GM18873 (cell line): Measurements from ENCODE around the gene NR1H4.
"Not testable (repeated sequence)": the region's sequence is repeated elsewhere in the genome, so short reads cannot be mapped to it uniquely, and the experiment has no call there.

Source experiments
- ATAC-seq: cut with Tn5 transposase; IDR thresholded peaks from one replicate; pipeline ENCODE4 v1.9.1; 2021; ENCODE audit warnings: mild to moderate bottlenecking, moderate library complexity, moderate number of reproducible peaks; ENCODE audit not compliant: unreplicated experiment, low FRiP score

Gene NR1H4

DNA sequence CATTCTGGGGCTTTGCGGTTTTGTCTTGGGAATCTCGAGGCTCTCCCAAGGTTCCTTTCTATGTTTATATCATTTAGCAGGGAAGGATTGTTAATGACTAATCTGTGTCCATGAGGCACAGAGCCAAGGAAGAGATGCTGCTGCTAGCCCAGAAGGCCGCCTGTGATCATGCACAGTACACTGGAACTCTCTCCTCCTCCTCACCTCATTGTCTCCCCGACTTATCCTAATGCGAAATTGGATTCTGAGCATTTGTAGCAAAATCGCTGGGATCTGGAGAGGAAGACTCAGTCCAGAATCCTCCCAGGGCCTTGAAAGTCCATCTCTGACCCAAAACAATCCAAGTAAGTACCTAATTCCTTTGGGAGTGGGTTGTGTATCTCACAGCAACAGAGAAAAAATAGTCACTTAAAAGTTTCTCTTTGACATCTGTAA lies at the start of gene NR1H4:
Gene NR1H4, plus strand, starts transcription at position 151 of the 435 bp plus-strand sequence. CDS start 19,458 bp downstream, outside the sequence.
- ATAC-seq = no peak

DNA sequence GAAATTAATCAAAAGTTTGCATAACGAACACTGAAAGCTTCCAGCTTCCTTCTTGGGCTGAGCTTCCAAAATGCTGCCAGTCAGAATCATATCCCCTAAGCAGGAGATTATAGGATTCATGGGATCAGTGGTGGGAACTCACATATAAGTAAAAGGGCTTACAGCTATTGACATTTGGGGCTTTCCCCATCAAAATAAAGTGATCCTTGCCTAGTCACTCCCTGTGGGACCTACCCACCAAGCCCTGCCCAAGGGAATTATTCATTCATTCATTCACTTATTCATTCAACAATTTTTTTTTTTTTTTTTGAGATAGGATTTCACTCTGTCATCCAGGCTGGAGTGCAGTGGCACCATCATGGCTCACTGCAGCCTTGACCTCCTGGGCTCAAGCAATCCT lies 47.5 kb upstream of the NR1H4 start:
- ATAC-seq = no peak

DNA sequence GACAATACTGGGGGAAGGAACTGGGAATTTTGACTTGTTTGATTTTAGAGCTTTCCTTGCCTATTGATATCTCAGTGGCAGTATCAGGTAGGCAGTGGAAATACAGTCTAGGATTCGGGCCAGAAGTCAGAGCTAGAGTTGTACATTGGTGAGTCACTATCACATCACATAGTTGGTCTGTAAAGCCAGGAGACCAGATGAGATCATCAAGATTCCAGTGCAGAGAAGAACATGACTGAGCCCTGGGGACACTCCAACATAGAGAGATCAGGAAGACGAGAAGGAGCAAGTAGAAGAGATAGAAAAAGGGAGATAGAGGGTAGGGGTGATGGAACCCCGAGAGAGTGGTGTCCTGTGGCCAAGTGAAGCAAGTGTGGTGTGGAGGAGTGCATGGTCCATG lies 46.6 kb upstream of the NR1H4 start:
- ATAC-seq = no peak

DNA sequence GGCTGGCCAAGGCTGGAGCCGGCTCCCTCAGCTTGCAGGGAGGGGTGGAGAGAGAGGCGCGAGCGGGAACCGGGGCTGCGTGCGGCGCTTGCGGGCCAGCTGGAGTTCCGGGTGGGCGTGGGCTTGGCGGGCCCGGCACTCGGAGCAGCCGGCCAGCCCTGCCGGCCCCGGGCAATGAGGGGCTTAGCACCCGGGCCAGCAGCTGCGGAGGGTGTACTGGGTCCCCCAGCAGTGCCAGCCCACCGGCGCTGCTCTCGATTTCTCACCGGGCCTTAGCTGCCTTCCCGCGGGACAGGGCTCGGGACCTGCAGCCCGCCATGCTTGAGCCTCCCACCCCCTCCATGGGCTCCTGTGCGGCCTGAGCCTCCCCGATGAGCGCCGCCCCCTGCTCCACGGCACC lies 43.4 kb upstream of the NR1H4 start:
- not testable (repeated sequence) for ATAC-seq

DNA sequence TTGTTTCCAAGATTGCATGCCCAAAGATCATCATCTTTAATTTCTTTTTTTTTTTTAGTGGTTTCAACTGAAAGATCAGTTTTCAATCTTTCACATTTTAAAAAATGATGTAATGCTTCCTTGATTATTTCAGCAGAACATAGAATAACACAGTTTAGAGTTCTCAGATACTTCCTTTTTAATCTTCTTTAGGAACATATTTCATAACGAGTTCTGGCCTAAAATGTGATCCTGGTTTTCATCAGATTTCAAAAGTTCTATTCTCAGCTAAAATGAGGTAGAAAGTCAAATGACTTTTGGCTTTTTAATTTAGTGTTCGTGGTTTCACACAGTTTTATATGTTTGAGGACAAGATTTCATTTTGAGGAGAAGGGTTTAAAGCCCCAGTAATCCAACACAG lies 40.0 kb upstream of the NR1H4 start:
- ATAC-seq = no peak

DNA sequence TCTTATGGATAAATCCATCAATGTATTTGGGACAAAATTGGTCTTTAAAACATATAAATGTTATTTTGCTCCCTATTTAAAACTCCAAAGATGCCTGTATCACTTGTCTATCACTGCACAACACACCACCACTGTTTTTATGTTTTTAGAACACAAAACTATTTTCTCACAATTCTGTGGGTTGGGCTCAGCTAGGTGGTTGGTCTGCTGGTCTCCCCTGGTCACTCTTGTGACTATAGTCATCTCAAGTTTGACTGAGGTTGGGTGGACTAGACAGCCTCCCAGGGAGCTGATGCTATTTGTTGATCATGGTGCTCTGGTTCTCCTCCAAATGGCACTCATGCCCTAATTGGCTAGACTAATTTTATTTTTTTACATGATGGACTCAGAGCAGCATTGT lies 39.5 kb upstream of the NR1H4 start:
- no peak for ATAC-seq

DNA sequence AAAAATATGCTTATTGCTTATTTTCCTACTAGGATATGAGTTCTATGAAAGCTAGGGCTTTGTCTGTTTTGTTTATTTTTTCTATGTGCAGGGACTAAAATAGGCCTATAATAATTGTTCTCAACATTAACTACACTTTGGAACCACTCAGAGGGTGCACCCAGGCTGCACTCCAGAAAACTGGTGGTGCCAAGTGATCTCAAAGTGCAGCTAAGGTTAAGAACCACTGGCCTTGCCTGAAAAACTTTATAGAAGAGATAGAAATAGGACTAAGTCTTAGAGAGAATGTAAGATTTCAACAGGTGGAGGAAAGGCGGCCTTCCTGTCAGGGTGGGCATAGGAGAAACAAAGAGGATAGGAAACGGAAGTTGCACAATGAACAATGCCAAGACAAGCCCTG lies 37.7 kb upstream of the NR1H4 start:
- ATAC-seq = no peak

DNA sequence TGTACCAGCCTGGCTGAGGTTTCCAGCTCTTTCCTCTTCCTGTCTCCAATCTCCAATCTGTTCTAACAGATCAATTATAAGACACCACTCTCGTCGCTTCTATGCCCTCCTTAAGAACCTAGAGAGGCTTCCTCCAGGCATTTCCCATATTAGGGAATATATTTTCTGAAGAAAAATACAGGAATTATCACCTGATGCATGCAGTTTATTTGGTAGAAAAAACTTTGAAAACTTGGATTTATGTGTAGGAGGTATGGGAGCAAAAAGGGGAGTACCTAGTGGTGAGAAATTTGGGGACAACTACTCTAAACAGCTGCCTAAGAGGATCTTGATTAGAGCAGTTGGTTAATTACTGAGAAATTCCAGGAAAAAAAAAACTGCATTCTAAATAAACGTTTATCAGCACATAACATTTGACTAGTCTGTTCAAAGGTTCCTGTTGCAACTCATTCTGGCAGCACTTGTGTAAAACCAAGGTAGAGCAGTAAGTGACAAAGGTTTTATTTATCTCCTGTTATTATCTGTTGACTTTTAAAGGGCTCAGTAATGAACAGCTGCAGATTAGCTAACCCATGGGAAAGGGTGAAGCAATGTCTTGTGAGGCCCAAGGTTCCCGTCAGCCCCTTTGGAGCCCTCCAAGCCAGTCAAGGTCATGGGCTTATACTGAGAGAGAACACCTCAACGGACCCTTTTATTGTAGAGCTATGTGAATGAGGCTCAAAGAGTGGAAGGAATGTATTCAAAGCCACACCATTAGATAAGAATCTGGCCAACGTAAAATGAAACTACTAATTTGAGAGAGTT lies 36.4 kb upstream of the NR1H4 start:
- ATAC-seq = no peak

DNA sequence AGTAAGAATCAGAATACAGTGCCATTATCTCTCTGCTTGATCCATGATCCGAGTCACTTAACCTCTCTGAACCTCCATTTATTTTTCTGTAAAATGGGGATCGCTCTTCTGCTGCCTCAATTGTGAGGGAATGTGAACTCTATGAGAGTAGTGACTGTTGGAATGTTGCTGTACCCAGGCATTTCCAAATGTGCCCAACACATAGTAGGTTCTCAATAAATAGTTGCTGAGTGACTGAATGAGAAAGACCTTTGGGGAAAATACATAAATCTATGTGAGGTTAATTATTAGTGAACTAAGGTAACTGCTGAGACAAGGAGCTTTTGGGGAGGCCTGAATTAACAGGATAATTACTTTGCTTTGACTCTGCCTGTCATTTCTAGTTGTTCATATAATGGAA lies 33.9 kb upstream of the NR1H4 start:
- ATAC-seq = no peak

DNA sequence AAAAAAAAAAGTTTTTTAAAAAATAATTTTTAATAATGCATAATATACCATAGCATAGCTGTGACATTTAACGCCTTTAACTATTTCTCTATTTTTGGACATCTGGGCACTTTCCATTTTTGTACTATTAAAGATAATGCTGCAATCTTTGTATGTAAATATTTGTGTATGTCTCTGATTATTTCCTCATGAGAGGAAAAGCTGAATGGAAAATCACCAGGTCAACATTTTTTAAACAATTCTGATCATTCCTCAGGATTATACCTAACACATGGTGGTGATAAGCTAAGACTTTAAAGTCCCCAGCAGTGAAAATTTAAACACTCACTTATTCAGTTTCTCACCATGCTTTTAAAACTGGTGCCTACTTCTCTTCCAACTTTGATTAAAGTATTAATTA lies 31.3 kb upstream of the NR1H4 start:
- no peak for ATAC-seq

DNA sequence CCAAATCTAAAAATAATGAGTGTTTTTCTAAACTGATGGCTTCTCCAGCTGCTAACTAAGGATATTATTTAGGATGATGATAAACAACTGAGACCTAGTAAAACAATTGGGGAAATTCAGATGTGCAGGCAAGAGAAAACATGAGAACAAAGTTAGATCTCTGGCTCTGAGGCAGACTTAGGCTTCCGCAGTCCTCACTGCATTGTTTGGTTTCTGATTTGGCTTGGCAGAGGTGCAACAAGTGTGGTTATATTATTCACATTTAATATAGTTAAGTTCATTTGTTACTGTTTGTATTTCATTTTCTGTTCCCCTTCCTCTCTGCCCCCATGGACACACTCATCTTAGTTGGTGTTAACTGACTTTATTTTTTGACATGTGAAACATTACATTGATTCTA lies 30.2 kb upstream of the NR1H4 start:
- no peak for ATAC-seq

DNA sequence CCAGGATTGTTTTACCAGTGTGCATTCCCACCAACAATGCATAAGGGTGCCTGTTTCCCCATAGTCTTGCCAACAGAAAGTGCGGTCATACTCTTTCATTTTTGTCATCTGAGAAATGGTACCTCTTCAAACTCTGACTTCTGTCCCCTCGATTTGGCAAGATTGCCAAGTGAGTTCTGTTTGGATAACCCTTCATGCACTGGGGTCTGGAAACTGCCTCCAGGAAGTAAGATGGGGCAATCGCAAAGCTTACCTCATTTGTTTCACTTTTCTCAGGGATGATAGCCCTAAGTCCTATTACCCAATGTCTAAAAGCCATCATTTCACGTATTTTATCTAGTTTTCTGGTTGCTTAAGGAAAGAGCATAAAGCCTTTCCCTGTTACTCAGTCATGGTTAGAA lies 28.6 kb upstream of the NR1H4 start:
- no peak for ATAC-seq

DNA sequence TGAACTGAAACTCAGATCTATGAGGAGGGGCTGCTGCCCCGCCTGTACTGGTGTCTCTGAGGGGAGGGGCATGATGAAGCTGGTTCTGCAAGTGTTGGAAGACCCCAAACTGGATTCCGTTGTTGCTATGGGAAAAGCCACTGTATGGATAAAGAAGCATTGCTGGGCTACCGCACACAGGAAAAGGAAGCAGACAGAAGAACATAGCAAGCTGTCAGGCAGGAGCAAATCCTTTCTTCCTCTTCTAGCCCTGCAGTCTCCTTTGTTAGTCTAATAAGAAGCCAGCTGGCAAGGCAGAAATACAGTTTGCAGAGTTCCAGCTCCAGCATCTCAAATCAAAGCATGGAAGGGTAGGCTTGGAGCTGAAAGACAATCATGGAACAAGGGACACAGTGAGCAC lies 26.3 kb upstream of the NR1H4 start:
- no peak for ATAC-seq

DNA sequence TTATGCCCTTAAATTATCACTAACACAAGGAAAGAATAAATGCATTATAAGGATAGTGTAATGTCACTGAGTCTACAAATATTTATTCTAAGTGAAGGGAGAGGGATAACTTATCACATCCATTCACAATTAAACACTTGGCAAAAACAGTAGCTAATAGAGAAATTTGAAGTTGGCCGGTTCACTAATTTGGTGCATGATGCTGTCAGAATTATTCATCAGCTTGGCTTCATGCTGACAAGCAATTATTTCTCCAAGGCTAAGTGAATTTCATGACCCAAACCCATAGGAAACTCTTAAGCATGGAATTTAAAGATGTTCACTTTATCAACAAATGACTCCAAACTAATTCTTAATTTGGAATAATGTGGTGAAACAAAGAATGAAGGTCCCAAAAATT lies 25.0 kb upstream of the NR1H4 start:
- ATAC-seq = no peak

DNA sequence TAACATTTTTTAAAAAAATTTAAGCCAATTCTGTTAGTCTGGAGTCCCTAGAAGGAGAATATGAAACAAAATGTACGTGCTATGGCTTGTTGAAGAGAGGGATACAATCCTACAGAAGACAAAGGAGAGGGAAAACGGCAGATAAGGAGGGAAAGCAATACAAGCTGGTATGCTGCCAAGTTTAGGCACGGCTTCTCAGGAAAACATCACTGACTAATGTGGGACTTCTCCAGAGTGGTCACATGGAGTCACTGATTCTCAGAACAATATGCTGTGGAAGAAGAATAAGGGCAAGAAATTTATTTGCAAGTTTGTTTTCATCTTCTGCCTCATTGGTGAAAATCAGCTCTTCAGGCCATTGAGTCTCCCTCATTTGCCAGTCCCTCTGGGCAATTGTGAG lies 22.9 kb upstream of the NR1H4 start:
- ATAC-seq = no peak

DNA sequence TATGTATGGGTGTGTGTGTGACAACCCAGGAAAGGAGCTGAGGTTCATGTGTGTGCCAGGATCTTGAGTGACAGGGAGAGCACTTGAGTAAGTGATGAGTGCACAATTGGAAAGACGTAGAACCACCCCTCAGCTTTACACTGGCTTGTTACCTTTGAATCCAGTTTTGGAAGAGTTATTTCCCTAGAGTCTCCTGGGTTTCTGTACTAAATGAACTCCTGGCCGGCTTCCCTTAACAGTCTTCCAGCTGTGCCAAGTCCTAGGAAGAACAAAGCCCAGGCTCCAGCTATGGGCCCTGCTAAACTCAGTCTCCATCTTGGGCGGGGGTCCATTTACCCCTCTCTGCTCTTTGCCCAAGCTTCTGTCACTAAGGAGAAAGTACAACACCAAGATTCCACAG lies 19.7 kb upstream of the NR1H4 start:
- no peak for ATAC-seq

DNA sequence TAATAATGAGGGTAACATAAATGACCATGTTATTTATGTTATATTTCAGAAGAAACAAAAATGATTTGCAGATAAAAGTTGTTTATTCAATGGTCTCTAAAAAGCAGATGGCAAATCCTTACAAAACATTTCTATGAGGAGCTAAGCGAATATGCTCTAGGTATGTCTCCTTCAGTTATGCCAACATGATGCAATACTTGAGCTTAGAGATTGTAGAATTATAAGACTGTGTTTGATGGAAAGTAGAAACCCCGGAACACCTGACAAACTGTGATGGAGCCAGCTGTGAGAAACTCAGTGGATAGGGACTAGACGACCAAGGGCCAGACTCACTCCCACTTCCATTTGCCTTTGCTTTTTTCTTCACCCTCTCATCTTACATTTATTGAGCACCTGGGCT lies 17.8 kb upstream of the NR1H4 start:
- ATAC-seq = no peak

DNA sequence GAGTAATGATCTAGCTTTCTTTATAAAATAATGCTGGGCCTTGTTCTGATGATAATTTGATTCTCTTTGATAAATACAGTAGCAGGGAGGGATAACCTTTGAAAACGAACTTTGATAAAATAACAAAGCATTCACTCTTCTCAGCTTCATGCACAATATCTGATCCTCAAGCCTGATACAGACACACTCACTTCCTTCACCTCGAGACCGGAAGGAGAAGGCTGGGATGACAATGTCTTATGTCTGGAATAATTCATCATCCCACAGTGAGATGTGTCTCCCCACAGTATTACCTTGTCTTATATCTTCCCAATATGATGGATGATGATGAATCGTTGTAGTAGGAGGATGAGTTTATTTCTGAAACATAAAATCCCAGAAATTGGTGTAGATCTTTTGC lies 15.5 kb upstream of the NR1H4 start:
- no peak for ATAC-seq

DNA sequence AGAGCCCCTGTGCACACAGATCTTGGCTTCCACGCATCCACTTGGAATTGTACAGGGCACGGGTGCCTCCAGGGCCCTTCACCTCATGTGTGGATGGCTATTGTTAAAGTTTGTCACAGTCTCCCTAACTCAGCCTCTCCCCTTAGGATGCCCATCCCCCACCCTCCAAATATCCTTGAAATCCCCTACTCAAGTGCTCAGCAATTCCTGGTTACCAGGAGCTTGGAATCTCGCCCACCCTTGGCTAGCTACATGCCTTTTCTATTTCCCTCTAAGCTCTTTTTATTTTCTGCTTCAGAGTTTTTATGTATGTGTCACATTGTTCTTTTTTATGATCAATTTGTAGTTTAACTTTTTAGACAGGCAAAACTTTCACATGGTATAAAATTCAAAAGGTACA lies 13.0 kb upstream of the NR1H4 start:
- ATAC-seq = no peak

DNA sequence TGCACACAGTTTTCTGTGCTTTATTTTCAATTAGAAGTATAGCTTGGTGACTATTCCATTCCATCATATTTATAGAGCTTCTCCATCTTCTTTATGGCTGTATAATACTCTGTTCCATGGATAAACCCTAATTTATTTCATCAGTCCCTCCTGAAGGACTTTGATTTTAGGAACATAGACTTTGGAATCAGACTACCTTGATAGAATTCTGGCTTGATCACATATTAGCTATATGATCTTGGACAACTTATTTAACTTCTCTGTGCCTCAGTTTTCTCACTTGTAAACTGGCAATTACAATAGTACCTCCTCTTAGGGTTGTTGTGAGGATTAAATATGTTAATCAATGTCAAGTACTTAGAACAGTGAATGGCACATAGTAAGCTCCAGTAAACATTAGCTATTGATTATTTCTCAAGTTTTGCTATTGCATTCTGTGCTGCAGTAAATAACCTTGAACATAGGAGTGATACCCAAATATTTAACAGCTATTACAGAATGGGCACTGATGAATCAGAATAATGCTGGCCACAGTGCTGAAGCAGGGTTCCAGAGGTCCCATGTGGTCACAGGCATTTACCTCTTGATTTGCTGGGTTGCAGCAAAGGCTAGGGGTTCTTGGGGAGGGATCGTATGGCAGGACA lies 12.2 kb upstream of the NR1H4 start:
- no peak for ATAC-seq

DNA sequence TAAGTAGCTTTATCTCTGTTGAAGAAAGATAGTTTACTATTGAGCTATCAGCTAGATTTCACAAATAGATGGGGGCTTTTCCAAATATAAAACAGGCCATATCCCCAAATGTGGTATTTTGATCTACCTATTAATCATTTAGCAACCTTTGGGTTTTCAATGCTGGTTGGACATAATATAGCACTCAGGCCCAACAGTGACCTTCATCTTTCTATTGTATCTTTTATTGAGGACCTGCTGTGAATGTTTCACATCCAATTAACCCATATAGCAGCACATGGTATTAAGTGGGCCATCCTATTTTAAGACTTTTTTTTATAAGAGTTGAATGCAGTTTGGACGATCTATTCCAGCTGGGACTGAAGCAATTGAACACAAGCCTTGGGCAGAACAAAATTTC lies 10.0 kb upstream of the NR1H4 start:
- no peak for ATAC-seq

DNA sequence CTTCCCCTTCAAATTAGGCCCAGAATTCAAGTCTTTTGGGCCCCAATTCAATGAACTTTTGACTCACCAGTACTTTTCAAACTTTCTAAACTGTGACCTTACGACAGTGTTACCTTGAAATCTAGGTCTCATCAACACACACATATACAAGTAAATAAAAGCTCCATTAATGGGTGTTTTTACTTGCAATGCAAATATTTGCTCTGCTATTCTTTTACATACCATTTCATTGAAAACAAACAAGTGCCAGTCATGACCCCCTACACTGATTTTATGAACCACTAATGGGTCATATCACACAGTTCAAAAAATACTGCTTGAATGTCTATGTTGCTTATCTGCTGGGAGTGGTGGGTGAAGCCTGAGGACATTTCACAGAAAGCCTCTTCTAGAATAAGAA lies 9.1 kb upstream of the NR1H4 start:
- no peak for ATAC-seq
